NCI-H1048 (cell line): ENCODE results near the gene SLC18B1.

ENCODE experiments used
- DNase-seq: peaks from one replicate; lab custom pipeline; 2025; lab: John Stamatoyannopoulos, UW

SLC18B1 gene

GRCh38 chr6:132797951-132798868 is at the start of gene SLC18B1:
SLC18B1 (minus strand) TSS chr6:132798637; CDS start chr6:132798456, 181 bp downstream.
- no peak for DNase-seq

DNA sequence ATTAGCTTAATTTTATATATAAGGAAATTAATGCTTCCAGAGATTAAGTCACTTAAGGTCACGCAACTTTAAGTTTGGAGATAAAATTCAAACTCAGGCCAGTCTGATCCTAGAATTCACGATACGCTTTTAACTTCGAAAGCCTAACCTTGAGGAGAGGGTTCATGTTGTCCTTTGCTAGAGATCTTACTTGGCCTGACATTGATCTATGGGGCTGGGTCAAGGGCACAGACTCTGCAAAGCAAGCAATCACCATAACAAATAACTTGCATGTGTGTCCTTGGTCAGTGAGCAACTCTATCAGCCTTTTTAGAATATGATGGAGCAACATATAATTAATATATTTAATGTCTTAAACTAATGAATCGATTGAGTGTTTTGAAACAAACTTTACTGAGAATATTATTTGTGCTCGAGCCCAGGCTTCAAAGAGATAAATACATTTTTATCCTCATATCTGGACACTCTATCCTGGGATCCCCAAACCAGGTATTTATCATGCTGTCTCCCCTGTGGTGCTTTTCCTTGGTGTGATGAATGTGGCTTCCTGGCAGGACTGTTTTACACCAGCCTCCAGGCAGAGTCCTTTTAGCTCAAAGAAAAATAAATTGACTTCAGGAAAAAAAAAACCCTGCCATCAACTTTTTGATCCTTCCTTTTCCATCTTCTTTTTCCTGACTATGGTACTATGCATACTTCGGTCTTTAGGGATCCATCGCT is 45.0 kb upstream of the SLC18B1 start:
- no peak for DNase-seq

DNA sequence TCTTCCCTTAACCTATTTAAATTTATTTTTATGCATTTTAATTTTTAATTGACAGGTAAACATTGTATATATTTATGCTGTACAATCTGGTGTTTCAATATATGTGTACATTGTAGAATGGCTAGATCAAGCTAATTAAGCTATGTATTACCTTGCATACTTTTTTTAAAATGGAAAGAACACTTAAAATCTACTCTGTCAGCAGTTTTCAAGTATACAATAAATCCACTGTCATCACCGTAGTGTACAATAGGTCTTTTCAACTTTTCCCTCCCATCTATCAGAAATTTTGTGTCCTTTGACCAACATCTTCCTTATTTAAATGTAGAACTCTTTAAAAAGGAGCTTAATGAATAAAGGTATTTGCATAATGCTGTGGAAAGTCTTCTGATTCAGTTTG is 43.5 kb upstream of the SLC18B1 start:
- DNase-seq: no peak

DNA sequence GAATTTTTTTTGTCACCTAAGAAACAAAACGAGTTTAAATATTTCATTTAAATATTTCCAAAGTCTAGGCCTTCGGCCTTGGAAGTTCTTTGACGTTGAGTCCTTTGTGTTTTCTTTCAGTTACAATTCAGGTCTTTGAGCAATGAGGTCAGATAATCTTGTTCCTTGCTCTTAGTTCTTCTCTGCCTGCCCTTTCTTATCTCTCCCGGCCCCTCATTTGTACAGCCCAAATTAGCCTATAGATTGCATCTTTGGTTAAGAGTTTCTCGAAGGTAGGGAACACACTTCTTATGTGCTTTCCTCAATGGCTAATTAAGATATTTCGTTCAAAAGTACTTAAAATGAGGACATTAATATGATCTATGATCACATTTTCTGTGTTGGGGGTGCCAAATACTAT is 34.5 kb upstream of the SLC18B1 start:
- no peak for DNase-seq

GRCh38 chr6:132830334-132830751 is 31.9 kb upstream of the SLC18B1 start:
- DNase-seq: peak; percentile 7

DNA sequence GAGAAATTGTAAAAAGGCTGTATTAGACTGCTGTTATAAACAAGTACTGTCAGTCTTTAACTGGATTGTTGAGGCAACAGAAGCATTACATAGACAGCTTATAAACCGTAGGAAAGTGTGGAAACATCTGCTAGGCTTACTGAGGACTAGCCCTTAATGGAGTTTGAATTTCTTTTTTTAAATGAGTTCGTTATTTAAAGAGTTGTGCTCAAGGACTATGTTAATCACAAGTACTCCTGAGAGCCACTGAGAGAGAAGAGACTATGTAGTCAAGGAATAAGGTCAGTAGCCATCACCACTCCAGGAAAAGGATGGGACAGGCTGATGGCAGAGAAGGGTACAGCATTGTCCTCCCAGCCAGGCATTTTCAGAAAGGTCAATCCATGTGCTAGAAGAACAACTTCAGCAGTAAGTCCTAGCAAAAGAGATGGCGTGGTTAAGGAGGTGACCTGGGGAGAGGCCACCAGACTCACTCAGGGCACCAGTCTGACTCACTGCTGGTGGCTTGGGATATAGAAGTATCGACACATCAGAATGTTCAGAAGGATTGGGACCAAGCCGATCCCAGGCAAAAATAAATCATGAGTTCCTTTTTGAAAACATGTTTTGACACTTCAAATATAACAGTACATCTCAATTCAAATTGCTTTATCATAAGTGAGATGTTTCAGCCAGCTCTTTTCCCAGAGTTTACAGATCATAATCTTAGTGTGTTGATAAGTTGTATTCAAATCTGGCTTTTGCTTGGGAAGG is 22.4 kb upstream of the SLC18B1 start:
- no peak for DNase-seq

DNA sequence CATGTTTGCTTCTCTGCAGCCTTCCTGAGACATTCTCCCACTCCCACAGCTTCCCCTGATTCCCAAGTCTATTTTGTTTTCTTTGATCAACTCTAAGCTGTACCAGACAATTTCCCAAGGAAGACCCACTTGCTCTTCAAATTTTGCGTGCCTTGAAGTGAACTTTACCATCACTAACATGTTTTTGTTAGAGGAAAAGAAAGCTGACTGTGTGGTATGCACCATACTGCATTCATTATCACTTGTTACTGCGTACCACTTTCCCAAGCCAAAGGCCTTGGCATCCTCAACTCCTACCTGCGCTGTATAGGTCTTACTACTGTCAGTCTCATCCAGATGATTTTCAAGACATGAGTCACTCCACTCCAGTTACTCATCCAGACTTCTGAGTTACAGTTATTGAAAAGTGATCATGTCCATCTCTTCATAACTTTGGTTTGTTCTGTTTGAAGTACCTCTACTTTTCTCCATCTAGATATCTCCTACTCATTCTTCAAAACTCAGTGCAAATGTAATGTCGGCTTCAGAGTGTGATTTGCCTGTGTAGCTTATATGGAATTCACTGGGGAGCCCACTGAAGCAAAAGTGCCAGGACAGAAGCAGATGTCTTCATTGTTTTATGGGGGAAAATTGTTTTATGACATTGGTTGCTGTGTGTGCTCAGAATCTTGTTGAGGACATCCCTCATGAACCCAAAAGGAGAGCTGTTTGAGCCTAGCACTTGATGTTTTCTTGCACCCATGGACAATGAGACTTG is 21.1 kb upstream of the SLC18B1 start:
- DNase-seq: no peak

GRCh38 chr6:132818404-132819359 is 20.2 kb upstream of the SLC18B1 start:
- DNase-seq: no peak

GRCh38 chr6:132817554-132818403 is 19.3 kb upstream of the SLC18B1 start:
- no peak for DNase-seq

- DNase-seq: no peak
These were observed 18.2 kb upstream of the SLC18B1 start for GRCh38 chr6:132816660-132817059.

- no peak for DNase-seq
These were observed 16.5 kb upstream of the SLC18B1 start for GRCh38 chr6:132814716-132815570.

DNA sequence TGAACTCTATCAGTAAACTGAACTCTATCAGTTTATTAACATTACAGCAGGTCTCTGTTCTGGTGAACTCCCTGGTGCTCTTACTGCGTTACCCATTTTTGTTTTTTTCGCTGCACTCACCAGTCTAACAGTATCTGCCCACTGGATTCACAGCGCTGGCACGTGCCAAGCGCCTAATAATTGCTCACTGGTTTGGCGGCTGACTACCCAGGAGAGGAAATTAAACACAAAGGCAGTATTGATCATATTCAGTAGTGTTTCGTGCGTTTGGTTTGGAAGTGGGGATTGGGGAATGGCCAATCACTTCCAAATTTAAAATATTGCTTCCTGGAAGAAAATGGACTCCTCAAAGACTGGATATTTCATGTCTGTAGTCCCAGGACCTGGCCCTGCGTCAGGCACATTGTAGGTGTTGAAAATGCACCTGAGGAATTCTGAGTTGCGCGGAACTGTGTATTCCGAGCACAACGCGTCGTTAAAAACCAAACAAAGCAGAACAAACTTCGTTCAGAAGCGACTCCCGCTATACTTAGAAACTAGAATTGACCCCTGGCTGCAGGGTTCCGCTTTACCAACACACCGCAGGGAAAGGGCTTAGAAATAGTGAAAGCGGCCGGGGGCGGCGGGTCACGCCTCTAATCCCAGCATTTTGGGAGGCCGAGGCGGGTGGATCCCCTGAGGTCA is 14.9 kb upstream of the SLC18B1 start:
- DNase-seq: peak; percentile 17

GRCh38 chr6:132812756-132813172 is 14.3 kb upstream of the SLC18B1 start:
- DNase-seq: no peak

DNA sequence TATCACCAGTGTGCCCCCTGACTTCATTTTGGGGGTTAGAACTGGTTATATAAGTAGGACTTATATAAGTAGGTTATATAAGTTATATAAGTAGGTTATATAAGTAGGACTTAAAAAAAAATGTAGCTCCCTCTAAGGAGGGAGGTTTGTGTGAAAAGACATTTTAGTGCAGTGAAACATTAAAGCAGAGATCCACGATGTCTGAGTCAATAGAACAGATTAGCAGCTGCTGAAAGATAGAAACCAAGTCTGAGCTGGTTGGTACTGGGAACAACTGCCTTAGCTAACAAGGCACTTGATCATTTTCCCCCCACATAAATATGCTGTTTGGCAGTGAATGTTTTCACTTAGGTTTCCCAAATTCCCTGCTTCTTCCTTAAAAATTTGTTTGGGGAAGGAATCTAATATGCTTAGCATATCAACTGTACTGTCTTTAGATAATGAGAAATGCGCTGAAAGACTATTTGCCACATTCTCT is 13.9 kb upstream of the SLC18B1 start:
- DNase-seq: no peak

DNA sequence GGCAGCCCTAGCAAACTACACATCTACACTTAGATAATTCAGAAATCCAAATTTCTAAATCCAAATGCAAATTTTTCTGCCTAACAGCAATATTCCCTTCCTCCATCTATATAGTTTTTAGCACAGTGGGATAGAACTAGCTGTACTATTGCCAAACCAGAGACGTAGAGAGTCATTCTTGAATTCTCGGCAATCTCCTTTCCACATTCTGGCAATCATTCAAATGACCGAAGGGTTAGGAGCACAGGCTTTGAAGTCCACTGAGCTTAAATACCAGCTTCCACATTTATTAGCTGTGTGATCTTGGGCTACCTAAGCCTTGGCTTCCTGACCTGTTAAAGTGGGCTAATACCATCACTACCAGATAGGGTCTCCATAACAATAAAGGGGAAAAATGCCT is 12.8 kb upstream of the SLC18B1 start:
- DNase-seq: peak; percentile 22

- DNase-seq: no peak
These were observed 7.1 kb upstream of the SLC18B1 start for GRCh38 chr6:132805548-132805947.

GRCh38 chr6:132804251-132804650 is 5.8 kb upstream of the SLC18B1 start:
- no peak for DNase-seq

DNA sequence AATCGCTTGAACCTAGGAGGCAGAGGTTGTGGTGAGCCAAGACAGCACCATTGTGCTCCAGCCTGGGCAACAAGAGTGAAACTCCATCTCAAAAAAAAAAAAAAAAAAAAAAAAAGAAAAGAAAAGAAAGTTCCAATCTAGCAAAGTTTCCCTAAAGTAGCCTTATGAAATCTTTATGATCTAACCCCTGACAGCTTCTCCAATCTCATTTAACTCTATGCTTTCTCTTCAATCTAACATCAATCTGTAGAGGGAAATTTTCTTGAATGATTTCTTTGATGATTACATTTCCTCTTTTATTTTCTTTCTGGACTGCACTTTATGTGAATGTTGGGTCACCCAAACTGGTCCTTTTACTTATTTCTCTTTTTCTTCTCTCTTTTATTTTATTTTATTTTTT is 2.2 kb upstream of the SLC18B1 start:
- DNase-seq: no peak
